SK-N-SH treated with all-trans-retinoic acid at 6 μM for 48 hours (cell line): Measurements from ENCODE around the gene AOPEP.

Source experiments
- ATAC-seq: fragments of 200-7000 bp; cut with Tn5 transposase; 3 replicates; pipeline ENCODE4 v1.9.1; 2020; ENCODE audit warnings: mild to moderate bottlenecking, moderate library complexity
- BACH2 ChIP-seq: fragments of 250-450 bp; sonication (Bioruptor Pico); IDR thresholded peaks from 2 replicates; pipeline ENCODE4 v1.9.0; 2021; ENCODE audit warnings: mild to moderate bottlenecking, borderline replicate concordance
- CSDC2 ChIP-seq: fragments of 250-450 bp; sonication (Bioruptor Pico); IDR thresholded peaks from 2 replicates; pipeline ENCODE4 v1.5.0; 2020; ENCODE audit warnings: mild to moderate bottlenecking, moderate library complexity
- CSRNP3 ChIP-seq: fragments of 250-450 bp; sonication (Bioruptor Pico); IDR thresholded peaks from 2 replicates; pipeline ENCODE4 v1.5.1; 2021; ENCODE audit warnings: mild to moderate bottlenecking, moderate library complexity
- ESRRG ChIP-seq: fragments of 250-450 bp; sonication (Bioruptor Pico); IDR thresholded peaks from 2 replicates; pipeline ENCODE4 v1.6.1; 2021; ENCODE audit warnings: mild to moderate bottlenecking
- GLIS3 ChIP-seq: fragments of 250-450 bp; sonication (Bioruptor Pico); IDR thresholded peaks from 2 replicates; pipeline ENCODE4 v1.5.0; 2020; ENCODE audit warnings: mild to moderate bottlenecking, moderate library complexity
- ISL1 ChIP-seq: fragments of 250-450 bp; sonication (Bioruptor Pico); IDR thresholded peaks from 2 replicates; pipeline ENCODE4 v2.1.2; 2022; ENCODE audit warnings: mild to moderate bottlenecking, moderate library complexity
- OSR1 ChIP-seq: fragments of 250-450 bp; sonication (Bioruptor Pico); IDR thresholded peaks from 2 replicates; pipeline ENCODE4 v1.8.0; 2022; ENCODE audit warnings: moderate library complexity, mild to moderate bottlenecking, inconsistent platforms
- PATZ1 ChIP-seq: fragments of 250-450 bp; sonication (Bioruptor Pico); IDR thresholded peaks from 2 replicates; pipeline ENCODE4 v1.8.0; 2020; ENCODE audit warnings: mild to moderate bottlenecking, moderate library complexity, borderline replicate concordance
- POU6F1 ChIP-seq: fragments of 250-450 bp; sonication (Bioruptor Pico); IDR thresholded peaks from 2 replicates; pipeline ENCODE4 v1.8.0; 2021; ENCODE audit warnings: low read depth, mild to moderate bottlenecking, moderate library complexity, borderline replicate concordance
- PPARA ChIP-seq: fragments of 250-450 bp; sonication (Bioruptor Pico); IDR thresholded peaks from 2 replicates; pipeline ENCODE4 v1.5.0; 2020; ENCODE audit warnings: mild to moderate bottlenecking, borderline replicate concordance
- RARB ChIP-seq: fragments of 250-450 bp; sonication (Bioruptor Pico); IDR thresholded peaks from 2 replicates; pipeline ENCODE4 v1.8.0; 2021; ENCODE audit warnings: mild to moderate bottlenecking, moderate library complexity
- TCF4 ChIP-seq: fragments of 250-450 bp; sonication (Bioruptor Pico); IDR thresholded peaks from 2 replicates; pipeline ENCODE4 v1.8.0; 2021; ENCODE audit warnings: mild to moderate bottlenecking, moderate library complexity, borderline replicate concordance
- TOX ChIP-seq: fragments of 250-450 bp; sonication (Bioruptor Pico); IDR thresholded peaks from 2 replicates; pipeline ENCODE4 v1.8.0; 2021; ENCODE audit warnings: mild to moderate bottlenecking, moderate library complexity, borderline replicate concordance
- TSHZ2 ChIP-seq: fragments of 250-450 bp; sonication (Bioruptor Pico); IDR thresholded peaks from 2 replicates; pipeline ENCODE4 v1.5.0; 2020; ENCODE audit warnings: mild to moderate bottlenecking, moderate library complexity
- ZC3H10 ChIP-seq: fragments of 250-450 bp; sonication (Bioruptor Pico); IDR thresholded peaks from 2 replicates; pipeline ENCODE4 v1.5.1; 2021; ENCODE audit warnings: mild to moderate bottlenecking, moderate library complexity
- ZFP3 ChIP-seq: fragments of 250-450 bp; sonication (Bioruptor Pico); IDR thresholded peaks from 2 replicates; pipeline ENCODE4 v1.5.0; 2020; ENCODE audit warnings: mild to moderate bottlenecking, moderate library complexity
- ZFP30 ChIP-seq: fragments of 450-650 bp; formaldehyde crosslinking; IDR thresholded peaks from 2 replicates; pipeline ENCODE4 v1.5.0; 2022; ENCODE audit warnings: mild to moderate bottlenecking, moderate library complexity
- ZNF565 ChIP-seq: fragments of 450-650 bp; formaldehyde crosslinking; conservative IDR thresholded peaks from 2 replicates; pipeline ENCODE4 v1.5.0; 2020; ENCODE audit warnings: low read depth, mild to moderate bottlenecking, moderate library complexity
- ZNF70 ChIP-seq: fragments of 450-650 bp; formaldehyde crosslinking; IDR thresholded peaks from 2 replicates; pipeline ENCODE4 v1.5.0; 2020; ENCODE audit warnings: mild to moderate bottlenecking, moderate library complexity
- ZNF8 ChIP-seq: fragments of 450-650 bp; formaldehyde crosslinking; IDR thresholded peaks from 2 replicates; pipeline ENCODE4 v1.5.0; 2020; ENCODE audit warnings: mild to moderate bottlenecking, moderate library complexity

AOPEP gene

GRCh38 chr9:94882966-94883641, 156.6 kb downstream of the AOPEP start:
- TF ChIP-seq CSDC2 (CRISPR knock-in tag), result no peak
- TF ChIP-seq ISL1 (CRISPR knock-in tag), result no peak
- no peak for TF ChIP-seq TSHZ2
- no peak for TF ChIP-seq CSRNP3 (CRISPR knock-in tag)
- no peak for TF ChIP-seq PATZ1
- TF ChIP-seq RARB, result no peak
- ATAC-seq, result no peak

GRCh38 chr9:94885854-94886447, 159.5 kb downstream of the AOPEP start:
- ATAC-seq, result no peak
- no peak for TF ChIP-seq BACH2 (CRISPR knock-in tag)
- TF ChIP-seq ZFP30, result no peak
- TF ChIP-seq, all 23 proteins: peak for 0

- TF ChIP-seq ESRRG (no peak), ZNF70 (CRISPR knock-in tag) (no peak), ZC3H10 (CRISPR knock-in tag) (no peak), ZNF8 (CRISPR knock-in tag) (no peak), TOX (no peak), GLIS3 (CRISPR knock-in tag) (no peak), TCF4 (no peak), RARB (no peak), CSDC2 (CRISPR knock-in tag) (no peak), ZNF565 (CRISPR knock-in tag) (no peak), PPARA (CRISPR knock-in tag) (no peak), POU6F1 (CRISPR knock-in tag) (no peak), ZFP3 (CRISPR knock-in tag) (no peak), PATZ1 (no peak), OSR1 (CRISPR knock-in tag) (no peak), ZFP30 (no peak)
- ATAC-seq, result no peak
Measured at GRCh38 chr9:94887721-94888120, 161.2 kb downstream of the AOPEP start.
